ENCODE results near the gene OR2K2.
A peak's percentile ranks its signal among the peaks of the same experiment; 100 is the strongest.

OR2K2 gene

GRCh38 chr9:111298731-111299598 lies 31.1 kb downstream of the OR2K2 start:
- ChIA-PET CTCF (interaction anchor here (1.0 to 1.7 kb wide), 4 partner anchors 14 to 682 kb away, joined by 3 to 5 read pairs (median 4); no protein-coding TSS in a partner anchor), POLR2A (no interaction called here)
- peak; percentile 69 for TF ChIP-seq CTCF (IDR thresholded peaks at IDR 0.05; ENCODE audit: control extremely low read depth, extremely low read depth, low read depth, missing control alignments)
- DNase-seq (ENCODE audit: extremely low spot score) = peak; percentile 34

DNA sequence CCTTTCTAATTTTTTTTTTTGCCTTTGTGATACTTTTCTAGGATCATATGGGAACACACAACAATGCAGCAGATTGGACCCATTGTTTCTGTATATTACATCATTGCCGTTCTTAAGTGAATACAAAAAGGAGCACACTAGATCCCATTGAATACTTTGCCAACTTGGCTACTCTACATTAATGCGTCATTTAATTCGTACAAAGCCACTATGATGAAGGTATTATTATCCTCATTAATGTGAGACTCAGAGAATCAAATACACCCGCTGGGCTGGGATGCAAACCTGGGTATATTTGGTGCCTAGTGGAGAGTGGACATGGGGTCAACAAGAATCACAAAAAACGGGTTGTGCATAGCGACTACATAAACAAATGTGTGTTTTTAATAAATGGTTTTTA lies 31.9 kb downstream of the OR2K2 start:
- TF ChIP-seq CTCF (IDR thresholded peaks at IDR 0.05; ENCODE audit: control extremely low read depth, extremely low read depth, low read depth, missing control alignments) = no peak
- DNase-seq (ENCODE audit: extremely low spot score) = no peak
- CTCF ChIA-PET = interaction anchor here (1.0 to 1.7 kb wide), 4 partner anchors 9 to 1115 kb away, joined by 3 to 5 read pairs (median 4); no protein-coding TSS in a partner anchor
- POLR2A ChIA-PET = no interaction called here

DNA sequence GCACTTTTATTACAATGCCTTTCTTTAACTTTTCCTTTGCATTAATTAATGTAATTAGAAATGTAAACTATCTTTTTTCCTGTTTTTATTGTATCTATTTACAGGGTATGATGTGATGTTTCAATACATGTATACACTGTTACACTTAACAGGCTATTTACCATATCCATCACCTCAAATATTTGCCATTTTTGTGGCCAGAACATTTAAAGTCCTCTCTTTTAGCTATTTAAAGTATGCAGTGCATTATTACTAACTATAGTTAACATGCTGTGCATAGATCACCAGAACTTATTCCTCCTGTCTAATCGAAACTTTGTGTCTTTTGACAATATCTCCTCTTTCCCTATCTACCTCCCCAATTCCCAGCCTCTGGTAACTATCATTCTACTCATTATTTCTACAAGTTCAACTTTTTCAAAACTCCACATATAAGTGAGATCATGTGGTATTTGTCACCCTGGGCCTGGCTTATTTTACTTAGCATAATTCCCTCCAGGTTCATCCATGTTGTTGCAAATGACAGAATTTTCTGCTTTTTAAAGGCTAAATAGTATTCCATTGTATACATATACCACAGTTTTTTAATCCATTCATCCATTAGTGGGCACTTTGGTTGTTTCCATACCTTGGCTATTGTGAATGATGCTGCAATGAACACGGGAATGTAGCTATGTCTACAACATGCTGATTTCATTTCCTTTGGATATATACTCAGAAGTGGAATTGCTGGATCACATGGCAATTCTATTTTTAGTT lies 32.8 kb downstream of the OR2K2 start:
- no peak for DNase-seq (ENCODE audit: extremely low spot score)
- no peak for TF ChIP-seq CTCF (IDR thresholded peaks at IDR 0.05; ENCODE audit: control extremely low read depth, extremely low read depth, low read depth, missing control alignments)
- CTCF ChIA-PET = interaction anchor here (1.0 to 1.7 kb wide), 3 partner anchors 9 to 1114 kb away, joined by 3 to 5 read pairs (median 3); no protein-coding TSS in a partner anchor
- POLR2A ChIA-PET = no interaction called here

DNA sequence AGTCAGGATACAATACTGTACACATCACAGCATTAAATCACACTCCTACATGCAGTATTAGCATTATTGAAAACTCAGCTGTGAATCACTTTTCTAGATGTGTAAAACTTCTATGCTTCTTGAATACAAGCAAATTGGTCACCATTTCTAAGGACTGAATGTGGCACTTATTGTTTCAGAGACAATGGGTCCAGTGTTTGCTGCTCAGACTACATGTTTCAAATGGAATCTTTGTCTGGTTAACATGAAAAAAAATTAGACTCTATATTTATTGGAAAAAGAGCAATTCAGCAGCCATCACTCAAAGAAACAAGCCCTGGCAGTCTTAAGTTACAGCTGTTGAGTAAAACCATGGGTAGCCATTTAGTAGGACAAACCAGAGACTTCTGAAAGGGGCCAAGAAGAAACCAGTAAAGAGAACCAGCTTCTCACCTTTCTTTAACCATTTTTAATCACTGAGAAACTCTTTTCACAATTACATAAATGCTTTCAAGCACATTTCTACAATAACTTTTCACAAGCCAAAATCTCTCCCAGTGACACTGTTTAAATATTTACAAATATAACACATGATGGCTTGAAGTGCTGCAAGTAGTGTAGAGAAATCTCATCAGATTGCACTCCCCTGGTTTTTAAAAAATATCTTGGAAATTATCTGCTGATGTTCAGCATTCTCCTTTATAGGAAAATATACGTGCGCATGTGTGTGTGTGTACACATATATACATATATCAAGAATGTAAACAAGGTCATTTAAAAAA lies 35.2 kb downstream of the OR2K2 start:
- no peak for TF ChIP-seq CTCF (IDR thresholded peaks at IDR 0.05; ENCODE audit: control extremely low read depth, extremely low read depth, low read depth, missing control alignments)
- ChIA-PET CTCF (interaction anchor here (1.0 kb wide), 1 partner anchor 14 kb away, joined by 4 read pairs; no protein-coding TSS in a partner anchor), POLR2A (no interaction called here)

DNA sequence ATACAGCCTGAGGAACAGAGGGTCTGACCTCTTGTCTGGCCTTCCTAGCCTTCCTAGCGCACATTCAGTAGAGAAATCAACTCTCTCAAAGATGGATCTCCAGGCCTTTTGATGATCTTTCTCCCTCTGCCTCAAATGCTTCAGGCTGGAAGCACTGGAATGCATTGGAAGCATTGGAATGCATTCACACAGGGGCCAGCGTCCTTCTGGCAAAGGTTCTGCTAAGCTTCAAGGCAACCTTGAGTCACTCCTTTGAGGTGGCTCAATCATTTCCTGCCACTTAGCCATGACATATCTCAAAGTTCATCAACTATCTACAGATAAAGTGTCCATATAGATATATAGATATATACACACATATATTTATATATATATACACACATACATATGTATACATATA lies 42.9 kb downstream of the OR2K2 start:
- no peak for TF ChIP-seq CTCF (IDR thresholded peaks at IDR 0.05; ENCODE audit: control extremely low read depth, extremely low read depth, low read depth, missing control alignments)
- DNase-seq (ENCODE audit: extremely low spot score) = no peak
- CTCF ChIA-PET = no interaction called here
- POLR2A ChIA-PET = no interaction called here

More for the DNA sequence above, 35.2 kb downstream of the OR2K2 start:
- DNase-seq (ENCODE audit: extremely low spot score) = no peak

DNA sequence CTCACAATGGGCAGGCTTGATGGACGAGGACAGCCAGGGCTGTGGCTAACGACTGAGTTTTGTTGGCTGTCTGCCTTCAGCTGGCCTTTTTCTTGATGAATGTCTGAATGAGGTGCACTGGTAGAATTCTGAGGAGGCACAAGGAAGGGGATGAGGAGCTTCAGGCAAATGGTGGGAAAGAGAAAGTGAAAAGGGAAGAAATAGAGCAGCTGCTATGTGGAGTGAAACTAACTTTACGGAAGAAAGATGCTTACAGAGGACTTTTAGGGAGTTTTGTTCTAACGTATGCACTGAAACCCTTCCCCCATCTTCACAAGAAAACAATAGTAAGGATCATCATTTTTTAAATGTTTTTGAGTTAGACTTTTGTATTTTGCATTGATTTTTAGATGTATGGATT lies 45.3 kb downstream of the OR2K2 start:
- CTCF ChIA-PET = interaction anchor here (1.2 kb wide), 2 partner anchors 10 to 13 kb away, joined by 3 to 5 read pairs; no protein-coding TSS in a partner anchor
- TF ChIP-seq CTCF (IDR thresholded peaks at IDR 0.05; ENCODE audit: control extremely low read depth, extremely low read depth, low read depth, missing control alignments) = no peak

More for the DNA sequence above, 45.3 kb downstream of the OR2K2 start:
- no peak for DNase-seq (ENCODE audit: extremely low spot score)
- POLR2A ChIA-PET = no interaction called here
